Uterus (tissue), 2 donors: ENCODE data around the gene ZNF483.
"Not testable (repeated sequence)": the region's sequence is repeated elsewhere in the genome, so short reads cannot be mapped to it uniquely, and the experiment has no call there.

Experiments
- POLR2A ChIP-seq, 2 donors: fragments of 450-650 bp; IDR thresholded peaks; one replicate each; pipeline ENCODE4 v1.6.1; 2016; ENCODE audit warnings: antibody characterized with exemption in 2 of 2, mild to moderate bottlenecking in 1 of 2, moderate library complexity in 1 of 2
- TF ChIP-seq, protein P1 (sequence below), 4 experiments: fragments of 200-600 bp in 2 of 4; fragments of 450-650 bp in 2 of 4; sonication (generic) in 2 of 4; IDR thresholded peaks; one replicate each; pipeline ENCODE4 v1.5.1; 2016 to 2019; ENCODE audit warnings: antibody characterized with exemption in 4 of 4, mild to moderate bottlenecking in 2 of 4, moderate library complexity in 1 of 4

DNA sequence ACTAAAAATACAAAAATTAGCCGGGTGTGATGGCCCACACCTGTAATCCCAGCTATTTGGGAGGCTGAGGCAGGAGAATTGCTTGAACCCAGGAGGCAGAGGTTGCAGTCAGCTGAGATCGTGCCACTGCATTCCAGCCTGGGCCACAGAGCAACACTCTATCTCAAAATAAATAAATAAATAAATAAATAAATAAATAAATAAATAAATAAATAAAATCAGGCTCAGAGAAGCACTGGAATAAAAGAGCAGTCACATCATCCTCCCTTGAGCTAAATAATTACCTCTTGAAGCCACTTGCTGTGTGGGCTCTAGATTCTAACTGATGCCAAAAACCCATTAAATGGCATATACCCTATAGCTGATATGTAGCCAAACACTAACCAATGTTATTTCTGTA lies 27.8 kb upstream of the ZNF483 start:
- TF ChIP-seq, protein P1, sequence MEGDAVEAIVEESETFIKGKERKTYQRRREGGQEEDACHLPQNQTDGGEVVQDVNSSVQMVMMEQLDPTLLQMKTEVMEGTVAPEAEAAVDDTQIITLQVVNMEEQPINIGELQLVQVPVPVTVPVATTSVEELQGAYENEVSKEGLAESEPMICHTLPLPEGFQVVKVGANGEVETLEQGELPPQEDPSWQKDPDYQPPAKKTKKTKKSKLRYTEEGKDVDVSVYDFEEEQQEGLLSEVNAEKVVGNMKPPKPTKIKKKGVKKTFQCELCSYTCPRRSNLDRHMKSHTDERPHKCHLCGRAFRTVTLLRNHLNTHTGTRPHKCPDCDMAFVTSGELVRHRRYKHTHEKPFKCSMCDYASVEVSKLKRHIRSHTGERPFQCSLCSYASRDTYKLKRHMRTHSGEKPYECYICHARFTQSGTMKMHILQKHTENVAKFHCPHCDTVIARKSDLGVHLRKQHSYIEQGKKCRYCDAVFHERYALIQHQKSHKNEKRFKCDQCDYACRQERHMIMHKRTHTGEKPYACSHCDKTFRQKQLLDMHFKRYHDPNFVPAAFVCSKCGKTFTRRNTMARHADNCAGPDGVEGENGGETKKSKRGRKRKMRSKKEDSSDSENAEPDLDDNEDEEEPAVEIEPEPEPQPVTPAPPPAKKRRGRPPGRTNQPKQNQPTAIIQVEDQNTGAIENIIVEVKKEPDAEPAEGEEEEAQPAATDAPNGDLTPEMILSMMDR (IDR thresholded peaks at IDR 0.05): not testable (repeated sequence)
- not testable (repeated sequence) for TF ChIP-seq POLR2A (IDR thresholded peaks at IDR 0.05)
